ENCODE data around the gene TEX26.
"Not testable (repeated sequence)": the region's sequence is repeated elsewhere in the genome, so short reads cannot be mapped to it uniquely, and the experiment has no call there.

The TEX26 gene

GRCh38 chr13:30920162-30920909 is 12.1 kb upstream of the TEX26 start:
- no peak for DNase-seq

- no peak for DNase-seq
Observed at GRCh38 chr13:30923418-30923817, 9.0 kb upstream of the TEX26 start.

GRCh38 chr13:30924721-30925120 is 7.7 kb upstream of the TEX26 start:
- no peak for DNase-seq

- DNase-seq = no peak
Observed at GRCh38 chr13:30925429-30925828, 7.0 kb upstream of the TEX26 start.

GRCh38 chr13:30926781-30927180 is 5.7 kb upstream of the TEX26 start:
- no peak for DNase-seq

- DNase-seq = not testable (repeated sequence)
Observed at GRCh38 chr13:30927188-30927587, 5.3 kb upstream of the TEX26 start.

GRCh38 chr13:30927595-30927994 is 4.9 kb upstream of the TEX26 start:
- no peak for DNase-seq

GRCh38 chr13:30928978-30929377 is 3.5 kb upstream of the TEX26 start:
- DNase-seq = no peak

- no peak for DNase-seq
Observed at GRCh38 chr13:30933354-30933670, 856 bp downstream of the TEX26 start.

GRCh38 chr13:30934381-30934780 is 1.9 kb downstream of the TEX26 start:
- no peak for DNase-seq

GRCh38 chr13:30934803-30935202 is 2.3 kb downstream of the TEX26 start:
- no peak for DNase-seq

GRCh38 chr13:30936971-30937370 is 4.5 kb downstream of the TEX26 start:
- no peak for DNase-seq

- no peak for DNase-seq
Observed at GRCh38 chr13:30943881-30944280, 11.4 kb downstream of the TEX26 start.

- DNase-seq = no peak
Observed at GRCh38 chr13:30957258-30957943, 24.9 kb downstream of the TEX26 start.

- no peak for DNase-seq
Observed at GRCh38 chr13:30959678-30960077, 27.2 kb downstream of the TEX26 start.

GRCh38 chr13:30963791-30964190 is 31.3 kb downstream of the TEX26 start:
- no peak for DNase-seq

GRCh38 chr13:30965380-30965779 is 32.9 kb downstream of the TEX26 start:
- no peak for DNase-seq

GRCh38 chr13:30966101-30966500 is 33.6 kb downstream of the TEX26 start:
- DNase-seq = no peak

GRCh38 chr13:30968846-30969245 is 36.4 kb downstream of the TEX26 start:
- DNase-seq = no peak

- DNase-seq = no peak
Observed at GRCh38 chr13:30971575-30971974, 39.1 kb downstream of the TEX26 start.

- DNase-seq = no peak
Observed at GRCh38 chr13:30972888-30973377, 40.5 kb downstream of the TEX26 start.

- no peak for DNase-seq
Observed at GRCh38 chr13:30974350-30974749, 41.9 kb downstream of the TEX26 start.

GRCh38 chr13:30976025-30976424 is 43.6 kb downstream of the TEX26 start:
- DNase-seq = no peak
